Activated T-cell treated with anti-CD3 and anti-CD28 coated beads, Interleukin-2, amount 50 U/mL, for 4 hours (primary cell): ENCODE measurements around the gene OR2Y1. TPM values are rescaled to one million over a fixed set of nuclear protein-coding genes. Genes with fewer than 3 reads are reported as not detected.
"Not testable (repeated sequence)": the region's sequence is repeated elsewhere in the genome, so short reads cannot be mapped to it uniquely, and the experiment has no call there.

ENCODE experiments used
- ATAC-seq, 2 donors: fragments of 200-7000 bp; cut with Tn5 transposase; one replicate each; pipeline ENCODE4 v1.10.0; 2021
- DNase-seq: peaks from one replicate; pipeline ENCODE4 v3.0.0-alpha.2; 2020
- H3K27me3 Mint-ChIP-seq: one replicate; pipeline ENCODE4 v1.8.0; 2021; ENCODE audit warnings: low read depth, mixed read lengths
- H3K36me3 Mint-ChIP-seq: one replicate; pipeline ENCODE4 v1.8.0; 2022; ENCODE audit warnings: mixed read lengths; ENCODE audit not compliant: insufficient read depth
- H3K4me1 Mint-ChIP-seq: one replicate; pipeline ENCODE4 v1.8.0; 2021; ENCODE audit warnings: low read depth, mixed read lengths
- H3K4me3 Mint-ChIP-seq: one replicate; pipeline ENCODE4 v1.8.0; 2021; ENCODE audit warnings: mild to moderate bottlenecking, moderate library complexity, mixed read lengths
- H3K9me3 Mint-ChIP-seq: one replicate; pipeline ENCODE4 v1.8.0; 2021; ENCODE audit warnings: mixed read lengths
- total RNA-seq, 3 donors: library from RNA; stranded (reverse); gene quantifications; one replicate each; pipeline ENCODE4 v1.2.1, GENCODE V29; 2021

Gene OR2Y1
- total RNA-seq, 3 donors from 2014 or later, result not detected

DNA sequence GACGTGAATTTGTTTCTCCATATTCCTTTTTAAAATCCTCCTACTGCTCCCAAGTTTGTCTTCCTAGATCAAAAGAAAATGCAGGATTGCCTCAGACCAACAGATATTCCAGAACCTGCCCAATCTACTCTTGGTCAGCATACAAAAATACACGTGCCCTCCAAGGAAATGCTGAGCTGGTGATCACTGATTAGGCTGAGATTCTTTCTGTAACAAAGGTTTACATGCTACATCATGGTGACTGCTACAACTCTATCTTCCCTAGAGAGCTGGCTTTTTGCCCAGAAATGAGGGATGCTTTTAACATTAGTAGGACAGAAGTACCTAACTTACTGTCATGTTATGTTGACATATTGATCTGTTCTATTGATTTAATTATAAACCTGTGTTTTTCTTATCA is 35.5 kb downstream of the OR2Y1 start:
- DNase-seq (no peak), ATAC-seq (no peak)
- Mint-ChIP-seq H3K4me1 (peaks cover 2% of the 10 kb centered on the region), H3K9me3 (peaks cover 7% of the 10 kb centered on the region), H3K27me3 (no peaks in the 10 kb centered on the region), H3K36me3 (no peaks in the 10 kb centered on the region), H3K4me3 (no peak overlapping the region)

DNA sequence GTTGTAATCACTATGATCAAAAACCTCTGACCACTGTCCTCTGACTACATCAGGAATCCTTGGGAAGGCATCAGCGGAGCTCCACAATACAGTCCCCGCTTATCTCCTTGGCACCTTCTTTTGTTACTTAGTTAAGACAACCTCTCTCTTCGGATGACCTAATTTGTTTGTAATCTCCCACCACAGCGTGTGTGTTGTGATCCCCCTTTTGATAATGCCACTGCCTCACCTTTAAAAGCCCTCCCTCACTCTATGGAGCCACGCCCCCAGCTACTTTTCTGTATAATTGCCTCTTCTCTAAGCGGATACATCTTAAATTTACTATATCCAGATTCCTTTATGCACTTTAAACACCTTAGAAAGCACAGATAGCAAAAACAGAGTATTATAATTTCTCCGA is 35.9 kb downstream of the OR2Y1 start:
- ATAC-seq, result no peak
- Mint-ChIP-seq H3K9me3 (peaks cover 7% of the 10 kb centered on the region), H3K36me3 (no peaks in the 10 kb centered on the region)

DNA sequence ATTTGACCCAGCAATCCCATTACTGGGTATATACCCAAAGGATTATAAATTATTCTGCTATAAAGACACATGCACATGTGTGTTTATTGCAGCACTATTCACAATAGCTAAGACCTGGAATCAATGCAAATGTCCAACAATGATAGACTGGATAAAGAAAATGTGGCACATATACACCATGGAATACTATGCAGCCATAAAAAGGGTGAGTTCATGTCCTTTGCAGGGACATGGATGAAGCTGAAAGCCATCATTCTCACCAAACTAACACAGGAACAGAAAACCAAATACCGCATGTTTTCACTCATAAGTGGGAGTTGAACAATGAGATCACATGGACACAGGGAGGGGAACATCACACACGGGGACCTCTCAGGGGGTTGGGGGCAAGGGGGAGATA is 36.5 kb downstream of the OR2Y1 start:
- not testable (repeated sequence) for DNase-seq, H3K4me3 Mint-ChIP-seq, H3K9me3 Mint-ChIP-seq, H3K36me3 Mint-ChIP-seq, H3K27me3 Mint-ChIP-seq, ATAC-seq, H3K4me1 Mint-ChIP-seq

More for the DNA sequence above, 35.9 kb downstream of the OR2Y1 start:
- Mint-ChIP-seq H3K4me1 (peaks cover 2% of the 10 kb centered on the region), H3K4me3 (no peak overlapping the region), H3K27me3 (peaks cover 1% of the 10 kb centered on the region)
- DNase-seq, result no peak

- not testable (repeated sequence) for H3K27me3 Mint-ChIP-seq, H3K9me3 Mint-ChIP-seq, H3K4me3 Mint-ChIP-seq, ATAC-seq, H3K36me3 Mint-ChIP-seq, DNase-seq, H3K4me1 Mint-ChIP-seq
Observed at GRCh38 chr5:180700440-180700839, 39.4 kb downstream of the OR2Y1 start.

DNA sequence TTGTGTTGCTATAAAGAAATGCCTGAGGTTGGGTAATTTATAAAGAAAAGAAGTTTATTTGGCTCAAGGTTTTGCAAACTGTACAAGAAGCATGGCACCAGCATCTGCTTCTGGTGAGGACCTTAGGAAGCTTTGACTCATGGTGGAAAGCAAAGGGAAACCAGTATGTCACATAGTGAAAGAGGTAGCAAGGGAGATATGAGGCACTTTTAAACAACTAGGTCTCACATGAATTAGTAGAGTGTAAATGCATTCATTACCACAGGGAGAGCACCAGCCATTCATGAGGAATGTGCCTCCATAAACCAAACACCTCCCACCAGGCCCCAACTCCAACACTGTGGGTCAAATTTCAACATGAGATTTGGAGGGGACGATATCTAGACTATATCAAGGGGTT is 40.8 kb downstream of the OR2Y1 start:
- H3K4me1 Mint-ChIP-seq, result peaks cover 2% of the 10 kb centered on the region
- no peaks in the 10 kb centered on the region for H3K36me3 Mint-ChIP-seq
- DNase-seq (no peak), ATAC-seq (peak; percentile 58 to 67)
- H3K4me3 Mint-ChIP-seq, result no peak overlapping the region
- H3K9me3 Mint-ChIP-seq, result peaks cover 7% of the 10 kb centered on the region
- H3K27me3 Mint-ChIP-seq, result peaks cover 9% of the 10 kb centered on the region

DNA sequence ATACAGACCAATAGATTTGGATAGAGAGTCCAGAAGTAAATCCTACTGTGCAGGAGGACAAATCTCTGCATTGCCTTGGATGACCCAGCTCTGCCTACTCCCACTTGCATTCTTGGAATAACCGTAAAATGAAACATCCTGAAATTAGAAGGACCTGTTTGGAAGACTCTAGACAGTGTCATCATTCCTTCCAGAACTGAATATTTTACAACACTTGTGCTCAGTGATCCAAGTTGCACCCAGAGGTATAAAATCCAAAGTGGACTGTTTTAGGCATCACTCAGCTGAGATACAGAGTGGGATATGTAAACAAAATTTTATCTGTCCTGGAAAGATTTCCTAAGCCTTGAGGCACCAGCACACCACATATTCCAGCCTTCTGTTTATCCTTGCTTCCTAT is 43.7 kb downstream of the OR2Y1 start:
- Mint-ChIP-seq H3K4me1 (peaks cover 15% of the 10 kb centered on the region), H3K4me3 (no peak overlapping the region), H3K27me3 (peaks cover 13% of the 10 kb centered on the region), H3K9me3 (peaks cover 7% of the 10 kb centered on the region), H3K36me3 (no peaks in the 10 kb centered on the region)
- ATAC-seq (no peak), DNase-seq (no peak)

DNA sequence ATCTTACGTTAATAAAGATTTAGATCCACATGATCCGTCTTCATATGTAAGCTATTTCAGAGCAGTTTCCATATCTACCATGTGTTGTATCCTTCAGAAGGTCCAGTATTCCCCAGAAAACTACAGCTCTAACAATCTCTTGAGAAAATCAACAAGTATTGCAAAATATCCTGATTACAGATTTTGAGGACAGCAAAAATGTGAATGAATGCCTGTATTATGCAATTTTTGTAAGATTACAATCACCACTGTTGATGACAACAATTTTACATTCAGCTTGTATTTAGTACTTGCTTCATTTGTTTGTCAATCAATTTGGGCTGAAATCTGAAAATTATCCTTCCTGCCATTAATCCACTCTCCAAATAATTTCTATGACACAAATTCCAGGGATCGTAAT is 47.4 kb downstream of the OR2Y1 start:
- Mint-ChIP-seq H3K9me3 (no peaks in the 10 kb centered on the region), H3K36me3 (no peaks in the 10 kb centered on the region), H3K27me3 (peaks cover 5% of the 10 kb centered on the region), H3K4me3 (no peak overlapping the region), H3K4me1 (peaks cover 40% of the 10 kb centered on the region)
- DNase-seq, result no peak
- ATAC-seq, result no peak

- Mint-ChIP-seq H3K9me3 (no peaks in the 10 kb centered on the region), H3K36me3 (no peaks in the 10 kb centered on the region), H3K4me3 (no peak overlapping the region), H3K4me1 (peaks cover 41% of the 10 kb centered on the region), H3K27me3 (peaks cover 5% of the 10 kb centered on the region)
- ATAC-seq, result no peak
- DNase-seq, result no peak
Observed at GRCh38 chr5:180691046-180691445, 48.8 kb downstream of the OR2Y1 start.

DNA sequence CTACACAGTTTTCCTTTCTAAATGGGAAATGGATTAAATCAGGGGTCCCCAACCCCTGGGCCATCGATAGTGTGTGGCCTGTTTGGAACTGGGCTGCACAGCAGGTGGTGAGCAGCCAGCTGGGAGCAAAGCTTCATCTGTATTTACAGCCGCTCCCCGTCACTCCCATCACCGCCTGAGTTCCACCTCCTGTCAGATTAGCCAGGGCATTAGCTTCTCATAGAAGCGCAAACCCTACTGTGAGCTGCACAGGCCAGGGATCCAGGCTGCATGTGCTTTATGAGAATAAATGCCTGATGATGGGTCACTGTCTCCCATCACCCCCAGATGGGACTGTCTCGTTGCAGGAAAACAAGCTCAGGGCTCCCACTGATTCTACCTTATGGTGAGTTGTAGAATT is 49.3 kb downstream of the OR2Y1 start:
- no peak for ATAC-seq
- H3K36me3 Mint-ChIP-seq, result no peaks in the 10 kb centered on the region
- no peaks in the 10 kb centered on the region for H3K9me3 Mint-ChIP-seq
- peaks cover 5% of the 10 kb centered on the region for H3K27me3 Mint-ChIP-seq
- peaks cover 43% of the 10 kb centered on the region for H3K4me1 Mint-ChIP-seq
- no peak overlapping the region for H3K4me3 Mint-ChIP-seq
- DNase-seq, result no peak

DNA sequence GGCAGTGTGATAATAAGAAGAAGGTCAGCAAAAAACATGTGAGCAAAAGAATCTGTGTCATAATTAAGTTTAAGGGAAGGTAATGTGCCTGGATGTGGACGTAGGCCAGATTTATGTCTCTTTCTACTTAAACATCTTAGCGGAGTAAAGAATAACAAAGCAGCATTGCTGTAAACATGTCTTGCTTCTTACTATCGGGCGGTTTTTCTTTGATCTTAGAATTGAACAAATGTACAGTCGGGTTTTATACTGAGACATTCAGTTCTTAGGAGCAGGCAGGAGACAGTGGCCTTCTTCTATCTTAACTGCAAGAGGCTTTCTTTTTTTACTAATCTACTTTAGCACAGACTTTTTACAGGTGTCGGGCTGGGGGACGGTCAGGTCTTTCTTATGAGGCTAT is 50.1 kb downstream of the OR2Y1 start:
- no peaks in the 10 kb centered on the region for H3K36me3 Mint-ChIP-seq
- ATAC-seq (no peak), DNase-seq (no peak)
- peaks cover 5% of the 10 kb centered on the region for H3K27me3 Mint-ChIP-seq
- peaks cover 47% of the 10 kb centered on the region for H3K4me1 Mint-ChIP-seq
- H3K9me3 Mint-ChIP-seq, result no peaks in the 10 kb centered on the region
- peak overlapping the region; percentile 63 for H3K4me3 Mint-ChIP-seq

Other genes with a start within 250 kb of the OR2Y1 start
- 10 to 100 TPM; 29.5 to 33.0 (median 30.4) TPM for gene CNOT6, start 245.7 kb downstream of the OR2Y1 start, total RNA-seq
- gene SCGB3A1, start 148.6 kb downstream of the OR2Y1 start, total RNA-seq, result under 1 TPM in 1 of 3 donors, not detected in 2; 0.55 TPM
- 1 to 10 TPM; 1.2 to 1.8 (median 1.6) TPM for gene FLT4, start 90.5 kb downstream of the OR2Y1 start, total RNA-seq
- gene MGAT1, start 62.7 kb upstream of the OR2Y1 start, total RNA-seq, result 10 to 100 TPM; 76.8 to 89.3 (median 85.0) TPM
- gene ZFP62, start 121.2 kb upstream of the OR2Y1 start, total RNA-seq, result 10 to 100 TPM; 20.6 to 23.0 (median 22.4) TPM
- gene BTNL8, start 159.1 kb upstream of the OR2Y1 start, total RNA-seq, result not detected
- not detected for gene BTNL3, start 248.8 kb upstream of the OR2Y1 start, total RNA-seq